A673 (cell line): ENCODE data around the gene TFB2M. TPM values are rescaled to one million over a fixed set of nuclear protein-coding genes. Genes with fewer than 3 reads are reported as not detected.

Experiments
- BruUV-seq: library from RNA; stranded (reverse); fragments of 400-500 nt; replicated peaks from 2 replicates; lab custom pipeline; 2021; lab: Mats Ljungman, UMichigan
- CTCF ChIA-PET: fragments of 300-600 bp; sonication (Branson Sonifier 250); formaldehyde crosslinking; loops from one replicate; lab custom pipeline; 2022; ENCODE audit warnings: antibody characterized with exemption; lab: Charles Lee
- POLR2A ChIA-PET: fragments of 300-600 bp; sonication (Branson Sonifier 250); formaldehyde crosslinking; loops from one replicate; lab custom pipeline; 2022; ENCODE audit warnings: antibody characterized with exemption; ENCODE audit not compliant: low non-redundant PET; lab: Charles Lee
- DNase-seq: peaks from one replicate; pipeline ENCODE4 v3.0.0-alpha.2; 2015; ENCODE audit warnings: low spot score
- H3K27ac ChIP-seq: fragments of 200-600 bp; sonication (generic); 2 replicates; pipeline ENCODE4 v1.5.1; 2016; ENCODE audit warnings: mixed run types, low read depth, mild to moderate bottlenecking, mixed read lengths, antibody characterized with exemption, low read length; ENCODE audit not compliant: poor library complexity, severe bottlenecking
- H3K27me3 ChIP-seq: fragments of 200-600 bp; sonication (generic); replicated peaks from 2 replicates; pipeline ENCODE4 v1.6.1; 2017; ENCODE audit warnings: mixed run types, low read depth, mild to moderate bottlenecking, mixed read lengths, antibody characterized with exemption, low read length; ENCODE audit not compliant: insufficient read depth, poor library complexity
- H3K36me3 ChIP-seq: fragments of 200-600 bp; sonication (generic); 2 replicates; pipeline ENCODE4 v1.6.1; 2016; ENCODE audit warnings: mixed run types, mild to moderate bottlenecking, mixed read lengths, antibody characterized with exemption, low read length; ENCODE audit not compliant: insufficient read depth, poor library complexity, severe bottlenecking
- H3K4me1 ChIP-seq: fragments of 200-600 bp; sonication (generic); 2 replicates; pipeline ENCODE4 v1.6.1; 2017; ENCODE audit warnings: mixed run types, mild to moderate bottlenecking, mixed read lengths, antibody characterized with exemption, low read length; ENCODE audit not compliant: insufficient read depth, poor library complexity, severe bottlenecking
- H3K4me3 ChIP-seq: fragments of 200-600 bp; sonication (generic); 2 replicates; pipeline ENCODE4 v1.5.1; 2016; ENCODE audit warnings: low read depth, mixed run types, mild to moderate bottlenecking, mixed read lengths, low read length; ENCODE audit not compliant: poor library complexity, severe bottlenecking
- H3K9me3 ChIP-seq: fragments of 200-600 bp; sonication (generic); 2 replicates; pipeline ENCODE4 v1.6.1; 2016; ENCODE audit warnings: mixed run types, low read depth, mild to moderate bottlenecking, mixed read lengths, antibody characterized with exemption, low read length; ENCODE audit not compliant: poor library complexity, severe bottlenecking
- CTCF ChIP-seq: fragments of 300-800, 200-600 bp; sonication (generic); conservative IDR thresholded peaks from 2 replicates; pipeline ENCODE4 v1.5.1; 2017; ENCODE audit warnings: low read depth, mild to moderate bottlenecking, antibody characterized with exemption, low read length, moderate library complexity, mixed read lengths
- EZH2 ChIP-seq: fragments of 200-600 bp; sonication (generic); IDR thresholded peaks from 2 replicates; pipeline ENCODE4 v1.6.1; 2017; ENCODE audit warnings: borderline replicate concordance, low read depth, mild to moderate bottlenecking, mixed read lengths, antibody characterized with exemption, low read length; ENCODE audit not compliant: poor library complexity, severe bottlenecking
- intact Hi-C: fragments of 100-400 bp; cut with micrococcal nuclease; formaldehyde crosslinking; loops from one replicate; pipeline ENCODE4 v1.10.0; 2022; ENCODE audit not compliant: unreplicated experiment
- total RNA-seq: library from RNA; stranded (reverse); gene quantifications from 2 replicates; pipeline ENCODE4 v1.2.3, GENCODE V29; 2021

Gene TFB2M
- total RNA-seq, 1 experiment from 2014 or later: 21.1 TPM

DNA sequence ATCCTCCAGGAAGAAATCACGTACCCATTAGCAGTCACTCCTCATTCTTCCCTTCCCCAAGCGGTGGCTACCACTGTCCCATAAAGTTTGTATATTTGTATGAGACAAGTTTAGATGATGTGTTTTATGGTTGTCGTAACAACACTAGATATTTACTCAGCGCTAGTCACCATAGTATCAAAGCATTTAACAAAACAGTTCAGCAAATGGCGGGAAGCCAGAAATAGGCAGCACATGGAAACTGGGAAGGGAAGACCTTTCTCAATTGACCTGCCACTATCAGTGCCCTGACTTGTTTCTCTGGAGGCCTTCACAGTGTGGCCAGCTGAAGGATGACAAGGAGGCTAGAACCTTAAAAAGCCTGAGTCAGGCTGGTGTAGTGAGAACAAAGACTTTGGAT is 31.3 kb upstream of the TFB2M start:
- intact Hi-C loops: no loop called here
- Histone ChIP-seq H3K4me1 (peaks cover 11% of the 10 kb centered on the region), H3K4me3 (no peak overlapping the region), H3K27me3 (no peaks in the 10 kb centered on the region), H3K27ac (no peak overlapping the region), H3K36me3 (peaks cover 5% of the 10 kb centered on the region), H3K9me3 (no peaks in the 10 kb centered on the region)
- TF ChIP-seq EZH2: no peak
- TF ChIP-seq CTCF: no peak
- CTCF ChIA-PET: no interaction called here
- BruUV-seq: no TSS peak
- no peak for DNase-seq
- POLR2A ChIA-PET: no interaction called here

GRCh38 chr1:246595146-246595545 is 29.1 kb upstream of the TFB2M start:
- Histone ChIP-seq H3K27ac (no peak overlapping the region), H3K4me3 (no peak overlapping the region), H3K27me3 (no peaks in the 10 kb centered on the region), H3K36me3 (peaks cover 5% of the 10 kb centered on the region), H3K4me1 (peaks cover 12% of the 10 kb centered on the region), H3K9me3 (peaks cover 4% of the 10 kb centered on the region)
- no peak for TF ChIP-seq EZH2
- no peak for TF ChIP-seq CTCF
- no TSS peak for BruUV-seq
- intact Hi-C loops: no loop called here
- DNase-seq: no peak
- POLR2A ChIA-PET: no interaction called here
- CTCF ChIA-PET: no interaction called here

GRCh38 chr1:246592695-246593094 is 26.6 kb upstream of the TFB2M start:
- Histone ChIP-seq H3K36me3 (peaks cover 5% of the 10 kb centered on the region), H3K27ac (peak overlapping the region; percentile 8), H3K27me3 (no peaks in the 10 kb centered on the region), H3K9me3 (peaks cover 7% of the 10 kb centered on the region), H3K4me1 (peaks cover 12% of the 10 kb centered on the region), H3K4me3 (no peak overlapping the region)
- ChIA-PET CTCF (no interaction called here), POLR2A (interaction anchor here (0.6 kb wide), 1 partner anchor 1737 kb away, joined by 3 read pairs; no protein-coding TSS in a partner anchor)
- peak; percentile 88 for DNase-seq
- intact Hi-C loops: no loop called here
- no TSS peak for BruUV-seq
- TF ChIP-seq EZH2: no peak
- no peak for TF ChIP-seq CTCF
